OCI-LY1 (cell line): ENCODE measurements around the gene DEDD.

Source experiments
- H2AFZ ChIP-seq: fragments of 200-600 bp; sonication (generic), shearing (Covaris generic); 2 replicates; pipeline ENCODE4 v1.6.0; 2014; ENCODE audit warnings: antibody characterized with exemption, mild to moderate bottlenecking, low read length
- H3F3A ChIP-seq: fragments of 200-600 bp; sonication (generic), shearing (Covaris generic); 2 replicates; pipeline ENCODE4 v1.6.0; 2014; ENCODE audit warnings: mild to moderate bottlenecking, antibody characterized with exemption, low read length, moderate library complexity; ENCODE audit not compliant: insufficient read depth
- H3K27ac ChIP-seq: fragments of 200-600 bp; sonication (generic); 2 replicates; pipeline ENCODE4 v1.5.1; 2014; ENCODE audit warnings: low read length, mixed run types, mild to moderate bottlenecking, low read depth; ENCODE audit not compliant: poor library complexity, severe bottlenecking
- H3K27me3 ChIP-seq: fragments of 200-600 bp; sonication (generic); 2 replicates; pipeline ENCODE4 v1.6.0; 2014; ENCODE audit warnings: antibody characterized with exemption, mild to moderate bottlenecking, low read length, moderate library complexity; ENCODE audit not compliant: insufficient read depth
- H3K36me3 ChIP-seq: fragments of 200-600 bp; sonication (generic); 2 replicates; pipeline ENCODE4 v1.6.1; 2014; ENCODE audit warnings: mild to moderate bottlenecking, antibody characterized with exemption, low read length, moderate library complexity, mixed read lengths; ENCODE audit not compliant: insufficient read depth
- H3K4me1 ChIP-seq: fragments of 200-600 bp; sonication (generic); 2 replicates; pipeline ENCODE4 v1.5.1; 2014; ENCODE audit warnings: mild to moderate bottlenecking, low read length, moderate library complexity; ENCODE audit not compliant: insufficient read depth, severe bottlenecking
- H3K4me2 ChIP-seq: fragments of 200-600 bp; sonication (generic), shearing (Covaris generic); 2 replicates; pipeline ENCODE4 v1.6.1; 2014; ENCODE audit warnings: low read length
- H3K4me3 ChIP-seq: fragments of 200-600 bp; sonication (generic); 2 replicates; pipeline ENCODE4 v1.5.1; 2014; ENCODE audit warnings: low read length, low read depth, mild to moderate bottlenecking, mixed read lengths; ENCODE audit not compliant: poor library complexity, severe bottlenecking
- H3K79me2 ChIP-seq: fragments of 200-600 bp; shearing (Covaris generic); 2 replicates; pipeline ENCODE4 v1.6.1; 2016; ENCODE audit warnings: mixed run types, low read length, mixed read lengths; ENCODE audit not compliant: insufficient read depth
- H3K9ac ChIP-seq: fragments of 200-600 bp; sonication (generic), shearing (Covaris generic); 2 replicates; pipeline ENCODE4 v1.6.1; 2014; ENCODE audit warnings: mild to moderate bottlenecking, low read length, mixed read lengths
- H3K9me2 ChIP-seq: fragments of 200-600 bp; sonication (generic), shearing (Covaris generic); 2 replicates; pipeline ENCODE4 v1.6.1; 2014; ENCODE audit warnings: low read depth, mild to moderate bottlenecking, low read length, mixed read lengths
- H3K9me3 ChIP-seq: fragments of 200-600 bp; shearing (Covaris generic); 2 replicates; pipeline ENCODE4 v1.6.1; 2014; ENCODE audit warnings: low read length, mixed read lengths
- H4K20me1 ChIP-seq: fragments of 200-600 bp; sonication (generic), shearing (Covaris generic); 2 replicates; pipeline ENCODE4 v1.6.0; 2016; ENCODE audit warnings: mild to moderate bottlenecking, low read length; ENCODE audit not compliant: insufficient read depth
- CTCF ChIP-seq: fragments of 200-600 bp; sonication (generic), shearing (Covaris generic); IDR thresholded peaks from 2 replicates; pipeline ENCODE4 v1.5.1; 2017; ENCODE audit warnings: mild to moderate bottlenecking, antibody characterized with exemption, low read length, moderate library complexity, mixed read lengths
- EZH2 ChIP-seq: fragments of 200-600 bp; sonication (generic), shearing (Covaris generic); IDR thresholded peaks from 2 replicates; pipeline ENCODE4 v1.8.0; 2017; ENCODE audit warnings: borderline replicate concordance, mixed run types, mild to moderate bottlenecking, antibody characterized with exemption, low read length, moderate library complexity, mixed read lengths

Gene DEDD

DNA sequence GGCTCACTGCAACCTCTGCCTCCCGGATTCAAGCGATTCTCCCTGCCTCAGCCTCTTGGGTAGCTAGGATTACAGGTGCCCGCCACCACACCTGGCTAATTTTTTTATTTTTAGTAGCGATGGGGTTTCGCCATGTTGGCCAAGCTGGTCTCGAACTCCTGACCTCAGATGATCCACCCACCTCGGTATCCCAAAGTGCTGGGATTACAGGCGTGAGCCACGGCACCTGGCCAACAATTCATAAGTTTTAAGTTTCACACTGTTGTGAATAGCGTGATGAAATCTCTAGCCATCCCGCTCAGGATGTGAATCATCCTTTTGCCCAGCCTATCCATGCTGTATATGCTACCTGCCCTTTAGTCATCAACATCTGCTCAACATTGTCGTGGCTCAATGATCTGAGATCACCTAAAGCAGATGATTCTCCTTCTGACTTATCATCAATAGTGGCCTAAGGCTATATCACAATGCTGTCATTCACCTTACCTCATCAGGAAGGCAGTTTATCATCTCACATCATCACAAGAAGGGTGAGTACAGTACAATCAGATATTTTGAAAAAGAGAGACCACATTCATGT lies 17.2 kb downstream of the DEDD start:
- no peak overlapping the region for H3K4me3 ChIP-seq
- peaks cover 54% of the 10 kb centered on the region for H3K4me1 ChIP-seq
- peaks cover 70% of the 10 kb centered on the region for H3K79me2 ChIP-seq
- no peaks in the 10 kb centered on the region for H3K9me2 ChIP-seq
- TF ChIP-seq CTCF = no peak
- H3K9me3 ChIP-seq = no peaks in the 10 kb centered on the region
- H3K27ac ChIP-seq = no peak overlapping the region
- H2AFZ ChIP-seq = no peak overlapping the region
- H3K27me3 ChIP-seq = no peaks in the 10 kb centered on the region
- H3F3A ChIP-seq = no peaks in the 10 kb centered on the region
- no peaks in the 10 kb centered on the region for H4K20me1 ChIP-seq
- H3K9ac ChIP-seq = no peak overlapping the region
- no peak overlapping the region for H3K4me2 ChIP-seq
- H3K36me3 ChIP-seq = peaks cover 34% of the 10 kb centered on the region

DNA sequence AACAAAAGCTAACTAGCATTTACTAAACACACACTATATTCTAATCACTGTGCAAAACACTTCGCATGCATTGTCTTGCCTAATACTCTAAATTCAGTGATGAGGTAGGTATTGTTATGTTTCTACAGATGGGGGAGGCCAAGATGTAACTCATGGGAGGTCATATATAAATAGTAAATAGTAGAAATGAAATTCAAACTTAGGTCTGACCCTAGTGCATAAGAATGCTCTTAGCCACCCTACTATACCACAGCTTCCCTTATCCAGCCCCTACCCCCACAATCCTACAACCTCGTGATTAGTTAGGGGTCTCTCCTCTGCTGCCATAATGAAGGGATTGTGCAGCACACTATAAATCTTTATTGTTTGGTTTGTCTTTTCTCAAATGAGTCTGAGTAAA lies 17.9 kb downstream of the DEDD start:
- Histone ChIP-seq H4K20me1 (no peaks in the 10 kb centered on the region), H2AFZ (no peak overlapping the region), H3K4me2 (peak overlapping the region; percentile 19; the same call in 1 of the 2 replicates), H3K27ac (no peak overlapping the region), H3K27me3 (no peaks in the 10 kb centered on the region), H3K9me2 (no peaks in the 10 kb centered on the region), H3K9me3 (no peaks in the 10 kb centered on the region), H3K36me3 (peaks cover 34% of the 10 kb centered on the region; the same call in 1 of the 2 replicates), H3K9ac (no peak overlapping the region; the same call in 1 of the 2 replicates), H3K79me2 (peaks cover 74% of the 10 kb centered on the region), H3K4me3 (no peak overlapping the region), H3K4me1 (peaks cover 49% of the 10 kb centered on the region), H3F3A (no peaks in the 10 kb centered on the region)
- TF ChIP-seq EZH2 = no peak
- TF ChIP-seq CTCF = no peak

GRCh38 chr1:161113915-161114314 lies 18.6 kb downstream of the DEDD start:
- Histone ChIP-seq H3K4me1 (peaks cover 43% of the 10 kb centered on the region), H3K9ac (no peak overlapping the region; the same call in 1 of the 2 replicates), H3K79me2 (peaks cover 81% of the 10 kb centered on the region), H3K9me2 (no peaks in the 10 kb centered on the region), H2AFZ (no peak overlapping the region), H3K27ac (no peak overlapping the region), H3F3A (no peaks in the 10 kb centered on the region), H3K27me3 (no peaks in the 10 kb centered on the region), H4K20me1 (no peaks in the 10 kb centered on the region), H3K4me3 (no peak overlapping the region), H3K4me2 (peak overlapping the region; percentile 19; the same call in 1 of the 2 replicates), H3K9me3 (no peaks in the 10 kb centered on the region), H3K36me3 (peaks cover 40% of the 10 kb centered on the region)
- TF ChIP-seq CTCF = no peak
